Endometrial microvascular endothelial cells (primary cell): ENCODE results near the gene SPDYE18. TPM values are rescaled to one million over a fixed set of nuclear protein-coding genes. Genes with fewer than 3 reads are reported as not detected.
"Not testable (repeated sequence)": the region's sequence is repeated elsewhere in the genome, so short reads cannot be mapped to it uniquely, and the experiment has no call there.

Experiments used
- in situ Hi-C: cut with HindIII; loops from 2 replicates; pipeline ENCODE4 v1.10.0; 2017; ENCODE audit warnings: low sequenced_read_pairs, low pct_unique_long_range_greater_than_20kb; ENCODE audit errors: inconsistent ontology term
- total RNA-seq: library from RNA; depleted of rRNA; stranded (reverse); fragments of >200 nt; gene quantifications from one replicate; pipeline ENCODE4 v1.2.3, GENCODE V29; 2015; ENCODE audit errors: inconsistent ontology term

The SPDYE18 gene
- not detected for total RNA-seq

GRCh38 chr7:77062557-77062956, at the start of gene SPDYE18:
Gene SPDYE18 (minus strand): TSS chr7:77062558. CDS start chr7:77060512, 2,046 bp downstream.
- in situ Hi-C loops = not testable (repeated sequence)

- in situ Hi-C loops = not testable (repeated sequence)
Measured at GRCh38 chr7:77108362-77108761, 46.0 kb upstream of the SPDYE18 start.

GRCh38 chr7:77107659-77108058, 45.3 kb upstream of the SPDYE18 start:
- in situ Hi-C loops = not testable (repeated sequence)

- in situ Hi-C loops = not testable (repeated sequence)
Measured at GRCh38 chr7:77105904-77106303, 43.5 kb upstream of the SPDYE18 start.

GRCh38 chr7:77102671-77103070, 40.3 kb upstream of the SPDYE18 start:
- in situ Hi-C loops = not testable (repeated sequence)

- in situ Hi-C loops = not testable (repeated sequence)
Measured at GRCh38 chr7:77101187-77101586, 38.8 kb upstream of the SPDYE18 start.

GRCh38 chr7:77100501-77100900, 38.1 kb upstream of the SPDYE18 start:
- in situ Hi-C loops = not testable (repeated sequence)

GRCh38 chr7:77092301-77092700, 29.9 kb upstream of the SPDYE18 start:
- in situ Hi-C loops = not testable (repeated sequence)

GRCh38 chr7:77082192-77082591, 19.8 kb upstream of the SPDYE18 start:
- in situ Hi-C loops = not testable (repeated sequence)

- in situ Hi-C loops = not testable (repeated sequence)
Measured at GRCh38 chr7:77080236-77080635, 17.9 kb upstream of the SPDYE18 start.

GRCh38 chr7:77079624-77080023, 17.3 kb upstream of the SPDYE18 start:
- in situ Hi-C loops = not testable (repeated sequence)

- in situ Hi-C loops = not testable (repeated sequence)
Measured at GRCh38 chr7:77079112-77079511, 16.8 kb upstream of the SPDYE18 start.

GRCh38 chr7:77077060-77077459, 14.7 kb upstream of the SPDYE18 start:
- in situ Hi-C loops = not testable (repeated sequence)

- in situ Hi-C loops = not testable (repeated sequence)
Measured at GRCh38 chr7:77074786-77075396, 12.5 kb upstream of the SPDYE18 start.

- in situ Hi-C loops = not testable (repeated sequence)
Measured at GRCh38 chr7:77071108-77071507, 8.8 kb upstream of the SPDYE18 start.

- in situ Hi-C loops = not testable (repeated sequence)
Measured at GRCh38 chr7:77065869-77066268, 3.5 kb upstream of the SPDYE18 start.

GRCh38 chr7:77063732-77064131, 1.4 kb upstream of the SPDYE18 start:
- in situ Hi-C loops = not testable (repeated sequence)

- in situ Hi-C loops = not testable (repeated sequence)
Measured at GRCh38 chr7:77032261-77032660, 30.1 kb downstream of the SPDYE18 start, which contains the start of gene SPDYE17. Gene SPDYE17 (minus strand): TSS chr7:77032361. CDS start chr7:77030570, 1,791 bp downstream.

- in situ Hi-C loops = not testable (repeated sequence)
Measured at GRCh38 chr7:77026349-77026748, 36.0 kb downstream of the SPDYE18 start.

- in situ Hi-C loops = not testable (repeated sequence)
Measured at GRCh38 chr7:77010074-77010680, 52.2 kb downstream of the SPDYE18 start.
